Stimulated activated CD8-positive, alpha-beta memory T cell treated with anti-CD3 and anti-CD28 coated beads, Interleukin-4, amount 100 ng/mL, for 4 hours (primary cell): ENCODE measurements around the gene MID1.
"Not testable (repeated sequence)": the region's sequence is repeated elsewhere in the genome, so short reads cannot be mapped to it uniquely, and the experiment has no call there.

Source experiments
- DNase-seq, 2 donors: peaks; one replicate each; pipeline ENCODE4 v3.0.0-alpha.2; 2020; ENCODE audit warnings: low read depth in 2 of 2, low spot score in 1 of 2

MID1 gene

GRCh38 chrX:10617999-10618351 is 2.4 kb downstream of the MID1 start:
- DNase-seq = no peak

GRCh38 chrX:10617186-10617998 is 3.0 kb downstream of the MID1 start:
- DNase-seq = no peak

GRCh38 chrX:10615931-10616774 is 4.2 kb downstream of the MID1 start:
- no peak for DNase-seq

GRCh38 chrX:10612215-10612614 is 8.2 kb downstream of the MID1 start:
- DNase-seq = no peak

GRCh38 chrX:10611441-10612090 is 8.8 kb downstream of the MID1 start:
- no peak for DNase-seq

- no peak for DNase-seq
These were observed 12.3 kb downstream of the MID1 start for GRCh38 chrX:10608099-10608498.

GRCh38 chrX:10607233-10607632 is 13.2 kb downstream of the MID1 start:
- DNase-seq = no peak

- DNase-seq = no peak
These were observed 16.8 kb downstream of the MID1 start for GRCh38 chrX:10603612-10604011.

- DNase-seq = no peak
These were observed 17.7 kb downstream of the MID1 start for GRCh38 chrX:10602646-10603045.

GRCh38 chrX:10600479-10600878 is 19.9 kb downstream of the MID1 start:
- no peak for DNase-seq

GRCh38 chrX:10598540-10598939 is 21.8 kb downstream of the MID1 start:
- no peak for DNase-seq

GRCh38 chrX:10597871-10598270 is 22.5 kb downstream of the MID1 start:
- no peak for DNase-seq

GRCh38 chrX:10591363-10592335 is 28.7 kb downstream of the MID1 start:
- no peak for DNase-seq

- DNase-seq = not testable (repeated sequence)
These were observed 30.6 kb downstream of the MID1 start for GRCh38 chrX:10589787-10590186.

- no peak for DNase-seq
These were observed 31.3 kb downstream of the MID1 start for GRCh38 chrX:10589098-10589497.

GRCh38 chrX:10584882-10585281 is 35.5 kb downstream of the MID1 start:
- DNase-seq = not testable (repeated sequence)

GRCh38 chrX:10582945-10583344 is 37.4 kb downstream of the MID1 start:
- DNase-seq = no peak

GRCh38 chrX:10582215-10582733 is 38.1 kb downstream of the MID1 start:
- no peak for DNase-seq

- DNase-seq = no peak
These were observed 41.0 kb downstream of the MID1 start for GRCh38 chrX:10579112-10580011.
